Fibroblast of pulmonary artery (primary cell): Measurements from ENCODE around the gene SH3TC1.

Experiments
- DNase-seq: peaks from one replicate; pipeline ENCODE4 v3.0.0-alpha.2; 2010; ENCODE audit warnings: low read depth
- H3K4me3 ChIP-seq: replicated peaks from 2 replicates; pipeline ENCODE4 v1.5.1; 2011; ENCODE audit warnings: low read depth, mild to moderate bottlenecking, control low read depth, low read length, moderate library complexity
- CTCF ChIP-seq: IDR thresholded peaks from 2 replicates; pipeline ENCODE4 v1.5.1; 2011; ENCODE audit warnings: mild to moderate bottlenecking, control low read depth, low read length, inconsistent platforms; ENCODE audit errors: missing control alignments

SH3TC1 gene

GRCh38 chr4:8264106-8264505, 65.0 kb downstream of the SH3TC1 start:
- DNase-seq: no peak
- no peak for TF ChIP-seq CTCF
- H3K4me3 ChIP-seq: no peak overlapping the region

GRCh38 chr4:8265171-8265929, 66.3 kb downstream of the SH3TC1 start:
- TF ChIP-seq CTCF: no peak
- H3K4me3 ChIP-seq: no peak overlapping the region
- DNase-seq: no peak

- H3K4me3 ChIP-seq: no peak overlapping the region
- DNase-seq: no peak
- TF ChIP-seq CTCF: no peak
Observed at GRCh38 chr4:8266088-8266487, 67.0 kb downstream of the SH3TC1 start.

GRCh38 chr4:8266508-8266907, 67.4 kb downstream of the SH3TC1 start:
- DNase-seq: no peak
- no peak for TF ChIP-seq CTCF
- H3K4me3 ChIP-seq: no peak overlapping the region

GRCh38 chr4:8267077-8267476, 68.0 kb downstream of the SH3TC1 start:
- peak; percentile 83 for DNase-seq
- TF ChIP-seq CTCF: peak; percentile 79
- no peak overlapping the region for H3K4me3 ChIP-seq

- no peak overlapping the region for H3K4me3 ChIP-seq
- DNase-seq: no peak
- TF ChIP-seq CTCF: no peak
Observed at GRCh38 chr4:8268211-8268610, 69.1 kb downstream of the SH3TC1 start.

GRCh38 chr4:8268901-8269534, 69.9 kb downstream of the SH3TC1 start:
- TF ChIP-seq CTCF: no peak
- H3K4me3 ChIP-seq: peak overlapping the region; percentile 7
- DNase-seq: no peak
